Epithelial cell of alveolus of lung (primary cell): ENCODE measurements around the gene COX10. TPM values are rescaled to one million over a fixed set of nuclear protein-coding genes. Genes with fewer than 3 reads are reported as not detected.

Source experiments
- total RNA-seq: library from RNA; depleted of rRNA; stranded (reverse); fragments of >200 nt; gene quantifications from 2 replicates; pipeline ENCODE4 v1.2.1, GENCODE V29; 2015

COX10 gene
- total RNA-seq = 13.3 and 14.2 TPM in 2 replicates

DNA sequence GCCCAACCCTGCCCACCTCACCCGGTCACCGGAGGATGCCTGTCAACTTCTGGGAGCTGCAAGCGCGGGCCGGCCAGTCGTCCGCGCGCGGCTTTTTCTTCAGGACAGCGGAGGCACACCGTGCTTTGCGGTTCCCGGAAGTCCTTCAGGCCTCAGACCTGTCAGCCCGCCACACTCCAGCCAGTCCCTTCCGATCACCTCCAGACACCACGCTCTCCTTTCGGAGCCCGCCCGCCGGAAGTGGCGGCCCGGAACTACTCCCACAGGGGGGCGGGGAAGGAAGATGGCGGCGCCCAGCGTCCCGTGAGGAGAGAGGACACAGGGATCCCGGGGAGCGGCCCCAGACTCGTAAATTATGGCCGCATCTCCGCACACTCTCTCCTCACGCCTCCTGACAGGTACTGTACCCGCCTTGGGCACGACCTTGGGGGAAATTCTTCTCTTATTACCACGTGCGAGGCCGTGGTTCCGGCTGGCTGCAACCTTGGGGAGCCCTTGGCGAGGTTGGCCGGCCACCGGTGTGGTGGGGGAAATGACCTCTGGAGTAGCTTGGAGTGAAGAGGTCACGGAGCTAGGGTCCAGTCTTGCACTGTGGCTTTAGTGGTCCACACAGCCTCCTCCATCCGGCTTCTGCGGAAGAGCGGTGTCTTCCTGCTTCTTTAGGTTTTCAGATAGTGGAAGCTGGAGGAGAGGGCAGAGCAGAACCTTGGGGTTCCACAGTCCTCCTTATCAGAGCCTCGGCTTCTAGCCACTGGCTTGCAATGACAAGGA, at the start of gene COX10:
COX10 (plus strand) TSS at position 254 of the 771 bp plus-strand sequence; CDS start at position 356, 102 bp downstream.

DNA sequence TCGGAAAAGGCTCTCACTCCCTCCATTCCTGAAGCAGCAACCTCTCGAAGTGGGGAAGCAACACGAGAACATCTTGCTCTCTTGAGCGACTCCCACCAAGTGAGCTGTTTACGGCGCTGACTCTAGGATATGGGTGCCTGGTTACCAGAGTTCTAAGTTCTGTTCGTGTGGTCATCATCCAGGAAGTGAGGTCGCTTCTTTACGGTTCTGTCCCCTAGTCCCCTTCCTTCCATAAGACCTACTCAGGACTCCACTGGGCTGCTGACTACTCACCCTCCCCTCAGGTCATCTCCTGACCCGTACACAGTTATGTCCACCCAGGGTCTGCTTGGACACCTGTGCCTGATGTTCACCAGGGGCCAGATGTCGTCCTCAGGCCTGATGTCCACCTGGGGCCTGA, 167.5 kb downstream of the COX10 start, which contains the start of gene CDRT15:
CDRT15 (minus strand) TSS at position 101 of the 400 bp plus-strand sequence; CDS start at position 72, 29 bp downstream.

Other genes starting within 250 kb of the COX10 start
- not detected in 2 replicates for gene CDRT15, start 167.4 kb downstream of the COX10 start, total RNA-seq
- gene HS3ST3B1, start 231.6 kb downstream of the COX10 start, total RNA-seq = 20.0 and 22.8 TPM in 2 replicates